ENCODE results near the gene PIGO. TPM values are rescaled to one million over a fixed set of nuclear protein-coding genes. Genes with fewer than 3 reads are reported as not detected.

The PIGO gene
- total and polyA plus RNA-seq, 2 of the 8 experiments (the other 6 are each of a cell fraction or from before 2014, with no cell fraction given): 20.5 to 31.3 TPM

DNA sequence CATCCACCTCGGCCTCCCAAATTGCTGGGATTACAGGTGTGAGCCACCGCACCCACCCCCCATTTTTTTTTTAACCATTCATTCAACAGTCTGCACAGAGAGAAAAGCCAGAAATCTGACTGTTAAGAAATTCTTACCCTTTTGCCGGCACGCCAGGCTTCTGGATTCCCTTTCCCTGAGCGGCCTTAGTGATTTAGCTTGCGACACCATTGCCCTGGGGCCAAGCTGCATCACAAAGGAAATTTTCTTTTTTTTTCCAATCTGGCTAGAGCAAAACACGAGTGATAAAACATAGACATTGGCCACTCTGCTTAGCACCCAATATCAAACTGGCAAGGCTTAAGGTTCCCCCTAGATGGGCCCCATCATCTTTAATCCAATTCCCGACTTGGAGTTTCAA, 40.5 kb upstream of the PIGO start:
- H3K9me3 ChIP-seq (ENCODE audit: insufficient read depth in 2 of 2, low read depth in 1 of 2, low read length in 1 of 2): peaks cover 26 to 37% of the 10 kb centered on the region in 2 experiments
- H3K56ac ChIP-seq (replicated peaks; ENCODE audit: insufficient read length, low read depth, low read length): no peak overlapping the region
- H3K4me1 ChIP-seq (replicated peaks in 1 of 4; ENCODE audit: control insufficient read depth in 3 of 4, insufficient read depth in 4 of 4, low read length in 3 of 4): no peaks in the 10 kb centered on the region
- no peak overlapping the region for H4K91ac ChIP-seq (replicated peaks; ENCODE audit: insufficient read length, low read length)
- WGBS, 2 experiments (ENCODE audit: extremely low coverage in 1 of 2, insufficient coverage in 1 of 2, insufficient read length in 1 of 2, insufficient replicate concordance in 2 of 2, low coverage in 1 of 2, low lambda C conversion rate in 2 of 2, missing lambda C conversion rate in 1 of 2): 86% methylated on average over 8 of the region's 8 CpGs; no CpG with 5 or more reads in 1 of the 2 experiments
- no peak overlapping the region for H3K14ac ChIP-seq (ENCODE audit: insufficient read length)
- no peaks in the 10 kb centered on the region for H4K20me1 ChIP-seq (replicated peaks in 1 of 2; ENCODE audit: control insufficient read depth in 1 of 2, insufficient read depth in 2 of 2, low read length in 2 of 2)
- H3K4me2 ChIP-seq (ENCODE audit: insufficient read depth in 1 of 2, low read depth in 2 of 2, low read length in 2 of 2): no peak overlapping the region
- ChIA-PET CTCF (ENCODE audit: partially characterized antibody) (no interaction called here), POLR2A (ENCODE audit: partially characterized antibody) (no interaction called here)
- no peak overlapping the region for H2BK5ac ChIP-seq (ENCODE audit: low read depth, low read length)
- no peaks in the 10 kb centered on the region for H3K79me1 ChIP-seq (ENCODE audit: low read depth, low read length)
- no peak overlapping the region for H3K4ac ChIP-seq (replicated peaks; ENCODE audit: insufficient read length, low read depth, low read length)
- no peak overlapping the region for H3K18ac ChIP-seq (ENCODE audit: extremely low read depth, low read length)
- H3K9ac ChIP-seq (replicated peaks in 1 of 4; ENCODE audit: extremely low read depth in 1 of 4, low read depth in 3 of 4, low read length in 3 of 4): no peak overlapping the region
- no peak overlapping the region for H2BK12ac ChIP-seq (ENCODE audit: low read depth, low read length)
- no peaks in the 10 kb centered on the region for H3K23me2 ChIP-seq (ENCODE audit: low read depth, low read length)
- H3K36me3 ChIP-seq (ENCODE audit: control insufficient read depth in 2 of 4, insufficient read depth in 4 of 4, low read length in 3 of 4): no peaks in the 10 kb centered on the region
- H2BK15ac ChIP-seq (ENCODE audit: low read length): no peak overlapping the region
- H4K5ac ChIP-seq (ENCODE audit: insufficient read length, low read depth, low read length): no peak overlapping the region
- H3K23ac ChIP-seq (ENCODE audit: insufficient read length): no peak overlapping the region
- H3K79me2 ChIP-seq (ENCODE audit: control insufficient read depth in 1 of 2, insufficient read depth in 2 of 2, low read length in 2 of 2): no peaks in the 10 kb centered on the region
- H3K27me3 ChIP-seq (replicated peaks in 1 of 4; ENCODE audit: control insufficient read depth in 3 of 4, extremely low read depth in 1 of 4, insufficient read depth in 3 of 4, low read length in 3 of 4): no peaks in the 10 kb centered on the region
- no peak overlapping the region for H2BK120ac ChIP-seq (replicated peaks; ENCODE audit: low read depth, low read length)
- no peak overlapping the region for H2BK20ac ChIP-seq (ENCODE audit: low read length)
- no peak overlapping the region for H3K27ac ChIP-seq (ENCODE audit: low read depth, low read length)
- H4K8ac ChIP-seq (ENCODE audit: extremely low read depth, insufficient read depth, low read length): no peak overlapping the region
- FAIRE-seq: no peak
- no peak overlapping the region for H2AFZ ChIP-seq (ENCODE audit: low read length)
- DNase-seq (ENCODE audit: low read depth in 1 of 2, low spot score in 2 of 2): no peak
- H3K4me3 ChIP-seq (ENCODE audit: extremely low read depth in 1 of 4, insufficient read depth in 2 of 4, low read depth in 3 of 4, low read length in 4 of 4): no peak overlapping the region
- H2AK5ac ChIP-seq (ENCODE audit: low read depth, low read length): no peak overlapping the region
- TF ChIP-seq MAFK (IDR thresholded peaks at IDR 0.05; ENCODE audit: low read depth, low read length): no peak
- TF ChIP-seq PHF8 (conservative IDR thresholded peaks at IDR 0.05; ENCODE audit: low read depth, low read length): no peak
- no peak for TF ChIP-seq POLR2A (IDR thresholded peaks at IDR 0.05; ENCODE audit: control extremely low read depth in 1 of 2, low read depth in 2 of 2, low read length in 2 of 2)
- TF ChIP-seq SAP30 (IDR thresholded peaks at IDR 0.05; ENCODE audit: insufficient read depth, insufficient replicate concordance, low read length): no peak
- TF ChIP-seq KDM1A (IDR thresholded peaks at IDR 0.05; ENCODE audit: borderline replicate concordance, low read length): no peak
- TF ChIP-seq SP2 (IDR thresholded peaks at IDR 0.05; ENCODE audit: low read length): no peak
- no peak for TF ChIP-seq JUND (IDR thresholded peaks at IDR 0.05; ENCODE audit: low read length)
- no peak for TF ChIP-seq SIN3A (conservative IDR thresholded peaks at IDR 0.05 in 1 of 2, IDR thresholded peaks at IDR 0.05 in 1 of 2; ENCODE audit: low read depth in 1 of 2, low read length in 2 of 2)
- TF ChIP-seq RFX5 (IDR thresholded peaks at IDR 0.05; ENCODE audit: borderline replicate concordance, low read depth, low read length): no peak
